IMR-90 (cell line): ENCODE results near the gene VIPR2. TPM values are rescaled to one million over a fixed set of nuclear protein-coding genes. Genes with fewer than 3 reads are reported as not detected.

ENCODE experiments used
- ATAC-seq: fragments of 200-7000 bp; cut with Tn5 transposase; 2 replicates; pipeline ENCODE4 v1.9.1; 2020; ENCODE audit warnings: low read depth, mild to moderate bottlenecking, moderate library complexity
- BruUV-seq: library from RNA; stranded (reverse); fragments of 400-500 nt; replicated peaks from 2 replicates; lab custom pipeline; 2021; lab: Mats Ljungman, UMichigan
- CTCF ChIA-PET: fragments of 300-600 bp; formaldehyde crosslinking; extraction: SDS; loops from one replicate; lab custom pipeline; 2021; ENCODE audit warnings: antibody characterized with exemption; lab: Yijun Ruan, JAX
- POLR2A ChIA-PET: fragments of 300-600 bp; sonication (Branson Sonifier 250); formaldehyde crosslinking; loops from one replicate; lab custom pipeline; 2022; ENCODE audit warnings: antibody characterized with exemption; ENCODE audit not compliant: unreplicated experiment; lab: Charles Lee
- DNase-seq: peaks from one replicate; pipeline ENCODE4 v3.0.0; 2013
- H2AFZ ChIP-seq: replicated peaks from 2 replicates; pipeline ENCODE3; 2013; ENCODE audit warnings: low read length, mild to moderate bottlenecking; ENCODE audit not compliant: poor library complexity
- H2AK5ac ChIP-seq: 2 replicates; pipeline ENCODE4 v1.6.1; 2013; ENCODE audit warnings: low read depth, low read length, inconsistent platforms
- H2AK9ac ChIP-seq: replicated peaks from 2 replicates; pipeline ENCODE3; 2013; ENCODE audit warnings: mild to moderate bottlenecking, low read depth, low read length, moderate library complexity; ENCODE audit not compliant: poor library complexity
- H2BK120ac ChIP-seq: 2 replicates; pipeline ENCODE4 v1.6.1; 2013; ENCODE audit warnings: low read depth, low read length, inconsistent platforms
- H2BK15ac ChIP-seq: 3 replicates; pipeline ENCODE4 v1.6.1; 2013; ENCODE audit warnings: low read depth, low read length, inconsistent platforms
- H2BK20ac ChIP-seq: 2 replicates; pipeline ENCODE4 v1.6.1; 2013; ENCODE audit warnings: low read depth, mild to moderate bottlenecking, inconsistent platforms, low read length, moderate library complexity
- H2BK5ac ChIP-seq: 2 replicates; pipeline ENCODE4 v1.6.1; 2013; ENCODE audit warnings: mild to moderate bottlenecking, low read depth, low read length, inconsistent platforms; ENCODE audit not compliant: poor library complexity, severe bottlenecking
- H3K14ac ChIP-seq: replicated peaks from 2 replicates; pipeline ENCODE4 v1.6.1; 2013; ENCODE audit warnings: low read depth, low read length, inconsistent platforms
- H3K18ac ChIP-seq: 2 replicates; pipeline ENCODE4 v1.6.1; 2013; ENCODE audit warnings: low read depth, low read length, control low read depth
- H3K23ac ChIP-seq: 2 replicates; pipeline ENCODE4 v1.6.1; 2013; ENCODE audit warnings: low read depth, low read length, inconsistent platforms
- H3K27ac ChIP-seq: 2 replicates; pipeline ENCODE4 v1.5.1; 2013; ENCODE audit warnings: mild to moderate bottlenecking, control low read depth, low read length; ENCODE audit not compliant: insufficient read depth
- H3K27me3 ChIP-seq: 2 replicates; pipeline ENCODE4 v1.6.1; 2013; ENCODE audit warnings: low read length; ENCODE audit not compliant: control insufficient read depth, insufficient read depth
- H3K36me3 ChIP-seq: 2 replicates; pipeline ENCODE4 v1.6.1; 2013; ENCODE audit warnings: low read length, mixed read lengths; ENCODE audit not compliant: control insufficient read depth, insufficient read depth
- H3K4ac ChIP-seq: 2 replicates; pipeline ENCODE4 v1.6.1; 2013; ENCODE audit warnings: low read depth, low read length, inconsistent platforms
- H3K4me1 ChIP-seq: 2 replicates; pipeline ENCODE4 v1.6.1; 2013; ENCODE audit warnings: low read length, mixed read lengths; ENCODE audit not compliant: control insufficient read depth, insufficient read depth
- H3K4me2 ChIP-seq: 2 replicates; pipeline ENCODE4 v1.6.1; 2013; ENCODE audit warnings: low read depth, mild to moderate bottlenecking, control low read depth, low read length, moderate library complexity
- H3K4me3 ChIP-seq: 2 replicates; pipeline ENCODE4 v1.5.1; 2013; ENCODE audit warnings: low read depth, mild to moderate bottlenecking, control low read depth, low read length, moderate library complexity; ENCODE audit not compliant: insufficient read depth
- H3K56ac ChIP-seq: 2 replicates; pipeline ENCODE4 v1.6.1; 2013; ENCODE audit warnings: low read length, inconsistent platforms; ENCODE audit not compliant: insufficient read depth; ENCODE audit errors: extremely low read depth
- H3K79me1 ChIP-seq, 2 experiments: 2 replicates each; pipeline ENCODE4 v1.6.1; 2013; ENCODE audit warnings: low read length in 2 of 2, inconsistent platforms in 1 of 2, low read depth in 1 of 2
- H3K9ac ChIP-seq: 2 replicates; pipeline ENCODE4 v1.6.1; 2013; ENCODE audit warnings: low read depth, low read length, control low read depth
- H3K9me1 ChIP-seq: 2 replicates; pipeline ENCODE4 v1.6.1; 2013; ENCODE audit warnings: low read length, inconsistent platforms; ENCODE audit not compliant: insufficient read depth
- H3K9me3 ChIP-seq: 2 replicates; pipeline ENCODE4 v1.6.1; 2013; ENCODE audit warnings: low read length; ENCODE audit not compliant: control insufficient read depth, insufficient read depth
- H4K20me1 ChIP-seq: 2 replicates; pipeline ENCODE4 v1.6.1; 2013; ENCODE audit warnings: low read length, inconsistent platforms; ENCODE audit not compliant: insufficient read depth
- H4K5ac ChIP-seq: 2 replicates; pipeline ENCODE4 v1.6.1; 2013; ENCODE audit warnings: mild to moderate bottlenecking, low read depth, low read length, control low read depth
- H4K8ac ChIP-seq, 2 experiments: 2 replicates each; pipeline ENCODE4 v1.6.1; 2013; ENCODE audit warnings: low read depth in 2 of 2, low read length in 2 of 2, control low read depth in 1 of 2, inconsistent platforms in 1 of 2
- H4K91ac ChIP-seq: 2 replicates; pipeline ENCODE4 v1.6.1; 2013; ENCODE audit warnings: low read depth, low read length, inconsistent platforms; ENCODE audit not compliant: insufficient read depth
- BHLHE40 ChIP-seq: fragments of 150-350 bp; IDR thresholded peaks from 2 replicates; pipeline ENCODE4 v1.6.1; 2016; ENCODE audit warnings: mild to moderate bottlenecking, low read depth, low read length
- CEBPB ChIP-seq: IDR thresholded peaks from 2 replicates; pipeline ENCODE4 v1.6.1; 2012; ENCODE audit warnings: low read depth, low read length, improper control_type of control experiment
- CHD1 ChIP-seq: IDR thresholded peaks from 2 replicates; pipeline ENCODE4 v1.6.1; 2012; ENCODE audit warnings: low read depth, low read length, improper control_type of control experiment
- ELK1 ChIP-seq: fragments of 150-350 bp; IDR thresholded peaks from 2 replicates; pipeline ENCODE4 v1.6.1; 2016; ENCODE audit warnings: low read depth, mild to moderate bottlenecking, low read length, moderate library complexity, borderline replicate concordance
- FOS ChIP-seq: fragments of 150-350 bp; IDR thresholded peaks from 2 replicates; pipeline ENCODE4 v1.6.1; 2016; ENCODE audit warnings: low read depth, low read length
- MAFK ChIP-seq: IDR thresholded peaks from 2 replicates; pipeline ENCODE4 v1.6.1; 2012; ENCODE audit warnings: low read depth, low read length, improper control_type of control experiment
- MAZ ChIP-seq: IDR thresholded peaks from 2 replicates; pipeline ENCODE4 v1.6.1; 2012; ENCODE audit warnings: low read depth, mild to moderate bottlenecking, low read length, improper control_type of control experiment, moderate library complexity, borderline replicate concordance
- MXI1 ChIP-seq: IDR thresholded peaks from 2 replicates; pipeline ENCODE4 v1.6.1; 2012; ENCODE audit warnings: low read depth, mild to moderate bottlenecking, low read length, moderate library complexity, borderline replicate concordance
- POLR2A ChIP-seq: IDR thresholded peaks from 2 replicates; pipeline ENCODE4 v1.6.1; 2012; ENCODE audit warnings: mild to moderate bottlenecking, low read depth, low read length
- RAD21 ChIP-seq: IDR thresholded peaks from 2 replicates; pipeline ENCODE4 v1.6.1; 2012; ENCODE audit warnings: low read length, improper control_type of control experiment
- RCOR1 ChIP-seq: IDR thresholded peaks from 2 replicates; pipeline ENCODE4 v1.6.1; 2012; ENCODE audit warnings: mild to moderate bottlenecking, low read length, improper control_type of control experiment; ENCODE audit not compliant: insufficient replicate concordance
- USF2 ChIP-seq: fragments of 150-350 bp; IDR thresholded peaks from 2 replicates; pipeline ENCODE4 v1.6.1; 2017; ENCODE audit warnings: mild to moderate bottlenecking, antibody characterized with exemption, low read length, low read depth
- WGBS, 2 experiments: methylation state at CpG; one replicate each; pipeline versions ENCODE4 v1.1.5 to v1.1.7; 2013; ENCODE audit warnings: missing lambda C conversion rate in 2 of 2; ENCODE audit not compliant: insufficient read length in 1 of 2; ENCODE audit errors: extremely low coverage in 2 of 2; 5-methylcytosine and 5-hydroxymethylcytosine counted together
- dilution Hi-C: fragments of 300-500 bp; cut with HindIII; formaldehyde crosslinking; loops from one replicate; pipeline ENCODE4 v1.14.3; 2018; ENCODE audit warnings: low sequenced_read_pairs; ENCODE audit not compliant: unreplicated experiment
- in situ Hi-C: fragments of 300-500 bp; cut with MboI; formaldehyde crosslinking; loops from 3 replicates; pipeline ENCODE4 v1.14.3; 2019; ENCODE audit warnings: low sequenced_read_pairs, inconsistent platforms, mixed read lengths
- intact Hi-C: fragments of 100-400 bp; cut with micrococcal nuclease; formaldehyde crosslinking; loops from 2 replicates; pipeline ENCODE4 v1.10.0; 2022
- polyA plus RNA-seq, 3 experiments: library from polyadenylated mRNA; depleted of rRNA; stranded (reverse); fragments of >200 nt; gene quantifications; 2 replicates each; pipeline ENCODE4 v1.2.3, GENCODE V29; 2012; ENCODE audit warnings: low replicate concordance in 1 of 3
- total RNA-seq: library from RNA; depleted of rRNA; stranded (reverse); fragments of >200 nt; gene quantifications from 2 replicates; pipeline ENCODE4 v1.2.3, GENCODE V29; 2012
- TF ChIP-seq, protein P1 (sequence below): conservative IDR thresholded peaks from 2 replicates; pipeline ENCODE4 v1.5.1; 2012; ENCODE audit warnings: mild to moderate bottlenecking, low read depth, low read length, improper control_type of control experiment

VIPR2 gene
- total and polyA plus RNA-seq, 2 of the 4 experiments (the other 2 are of a cell fraction), result not detected

DNA sequence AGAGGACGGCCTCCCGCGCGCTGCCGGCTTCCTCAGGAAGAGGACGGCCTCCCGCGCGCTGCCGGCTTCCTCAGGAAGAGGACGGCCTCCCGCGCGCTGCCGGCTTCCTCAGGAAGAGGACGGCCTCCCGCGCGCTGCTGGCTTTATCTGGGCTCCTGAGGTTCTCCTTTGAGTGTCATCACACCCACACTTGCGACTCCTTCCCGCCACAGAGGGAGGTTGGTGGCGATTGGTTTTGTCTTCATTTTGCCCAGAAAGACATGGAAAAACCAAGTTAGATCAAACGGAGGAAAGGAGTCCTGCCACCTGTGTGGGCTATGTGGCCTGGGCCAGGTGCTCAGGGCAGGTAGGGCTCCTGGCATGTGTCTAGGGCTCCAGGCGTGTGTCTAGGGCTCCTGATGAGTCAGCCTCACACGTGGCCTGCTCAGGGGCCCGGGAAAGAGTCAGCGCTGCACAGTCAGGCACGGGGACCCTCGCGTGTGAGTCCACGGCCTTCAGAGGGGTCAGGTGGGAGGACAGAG lies 138.0 kb downstream of the VIPR2 start:
- no peaks in the 10 kb centered on the region for H3K79me1 ChIP-seq
- TF ChIP-seq CEBPB, result no peak
- TF ChIP-seq, protein P1, sequence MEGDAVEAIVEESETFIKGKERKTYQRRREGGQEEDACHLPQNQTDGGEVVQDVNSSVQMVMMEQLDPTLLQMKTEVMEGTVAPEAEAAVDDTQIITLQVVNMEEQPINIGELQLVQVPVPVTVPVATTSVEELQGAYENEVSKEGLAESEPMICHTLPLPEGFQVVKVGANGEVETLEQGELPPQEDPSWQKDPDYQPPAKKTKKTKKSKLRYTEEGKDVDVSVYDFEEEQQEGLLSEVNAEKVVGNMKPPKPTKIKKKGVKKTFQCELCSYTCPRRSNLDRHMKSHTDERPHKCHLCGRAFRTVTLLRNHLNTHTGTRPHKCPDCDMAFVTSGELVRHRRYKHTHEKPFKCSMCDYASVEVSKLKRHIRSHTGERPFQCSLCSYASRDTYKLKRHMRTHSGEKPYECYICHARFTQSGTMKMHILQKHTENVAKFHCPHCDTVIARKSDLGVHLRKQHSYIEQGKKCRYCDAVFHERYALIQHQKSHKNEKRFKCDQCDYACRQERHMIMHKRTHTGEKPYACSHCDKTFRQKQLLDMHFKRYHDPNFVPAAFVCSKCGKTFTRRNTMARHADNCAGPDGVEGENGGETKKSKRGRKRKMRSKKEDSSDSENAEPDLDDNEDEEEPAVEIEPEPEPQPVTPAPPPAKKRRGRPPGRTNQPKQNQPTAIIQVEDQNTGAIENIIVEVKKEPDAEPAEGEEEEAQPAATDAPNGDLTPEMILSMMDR, result no peak
- no peak for TF ChIP-seq USF2
- TF ChIP-seq MAFK, result no peak
- no peak for TF ChIP-seq RAD21
- no peak for TF ChIP-seq POLR2A
- TF ChIP-seq MAZ, result no peak
- no peak for TF ChIP-seq RCOR1
- no peak for TF ChIP-seq FOS
- TF ChIP-seq BHLHE40, result no peak
- no peak for TF ChIP-seq ELK1
- no peak for TF ChIP-seq MXI1
- TF ChIP-seq CHD1, result no peak
- no peaks in the 10 kb centered on the region for H3K27me3 ChIP-seq
- H4K20me1 ChIP-seq, result no peaks in the 10 kb centered on the region
- H3K56ac ChIP-seq, result no peak overlapping the region
- H3K23ac ChIP-seq, result no peak overlapping the region
- no peak overlapping the region for H2BK20ac ChIP-seq
- dilution Hi-C loops, result no loop called here
- H2BK5ac ChIP-seq, result no peak overlapping the region
- ATAC-seq, result no peak
- H3K4me2 ChIP-seq, result no peak overlapping the region
- no TSS peak for BruUV-seq
- no peak overlapping the region for H4K8ac ChIP-seq
- no peaks in the 10 kb centered on the region for H3K36me3 ChIP-seq
- H2BK15ac ChIP-seq, result no peak overlapping the region
- ChIA-PET CTCF (no interaction called here), POLR2A (no interaction called here)
- no peaks in the 10 kb centered on the region; the same call in none of the 2 replicates for H3K9me3 ChIP-seq
- no peak overlapping the region for H4K91ac ChIP-seq
- peak overlapping the region; percentile 32 for H2AFZ ChIP-seq
- H3K4ac ChIP-seq, result no peak overlapping the region
- no peak overlapping the region for H3K4me3 ChIP-seq
- no peak overlapping the region for H3K9ac ChIP-seq
- H2AK5ac ChIP-seq, result no peak overlapping the region
- peaks cover 3% of the 10 kb centered on the region; the same call in 1 of the 2 replicates for H3K4me1 ChIP-seq
- intact Hi-C loops, result no loop called here
- H3K18ac ChIP-seq, result no peak overlapping the region
- no peak overlapping the region for H3K14ac ChIP-seq
- H2BK120ac ChIP-seq, result no peak overlapping the region
- WGBS, 2 experiments, result 73% methylated on average over 9 of the region's 31 CpGs; no CpG with 5 or more reads in 1 of the 2 experiments
- DNase-seq, result no peak
- no peak overlapping the region for H2AK9ac ChIP-seq
- in situ Hi-C loops, result no loop called here
- no peak overlapping the region for H3K27ac ChIP-seq
- H4K5ac ChIP-seq, result no peak overlapping the region
- no peaks in the 10 kb centered on the region for H3K9me1 ChIP-seq
